ENCODE results near the gene ASB1. TPM values are rescaled to one million over a fixed set of nuclear protein-coding genes. Genes with fewer than 3 reads are reported as not detected.
A peak's percentile ranks its signal among the peaks of the same experiment; 100 is the strongest.

The ASB1 gene
- total RNA-seq, 1 donor from 2014 or later: 29.7 TPM

DNA sequence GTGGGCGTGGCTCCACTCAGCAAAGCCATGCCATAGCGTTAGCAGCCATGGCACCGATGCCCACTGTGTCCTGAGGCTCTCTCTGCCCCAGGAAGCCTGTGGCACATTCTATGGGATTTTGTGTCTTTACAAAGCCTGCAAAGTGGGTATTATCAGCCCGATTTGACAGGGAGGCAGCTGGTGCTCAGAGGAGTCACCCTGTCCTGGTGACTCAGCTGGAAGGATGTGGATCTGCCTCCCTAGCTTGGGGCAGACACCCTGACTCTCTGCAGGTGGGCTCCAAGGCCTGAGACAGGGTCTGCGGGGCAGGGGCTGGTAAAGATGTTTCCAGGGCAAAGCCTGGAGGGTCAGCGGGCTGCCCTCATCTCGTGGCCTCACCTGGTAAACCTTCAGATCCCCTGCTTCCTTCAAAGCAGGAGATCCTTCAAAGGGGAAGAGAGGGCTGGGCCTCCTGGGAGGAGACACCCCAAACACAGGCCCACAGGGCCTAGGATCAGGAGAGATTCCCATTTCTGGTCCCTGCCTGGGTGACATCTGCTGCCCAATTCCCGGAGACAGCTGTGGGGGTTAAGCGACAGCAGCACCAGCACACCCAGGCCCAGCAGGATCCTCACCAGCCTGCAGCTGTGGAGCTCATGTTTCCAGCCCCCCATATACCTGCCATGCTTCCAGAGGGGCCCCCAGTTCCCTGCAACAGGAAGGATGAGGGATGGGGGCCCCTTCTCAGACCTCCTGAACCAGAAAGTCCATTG is 3.0 kb upstream of the ASB1 start:
- TF ChIP-seq, protein P1, sequence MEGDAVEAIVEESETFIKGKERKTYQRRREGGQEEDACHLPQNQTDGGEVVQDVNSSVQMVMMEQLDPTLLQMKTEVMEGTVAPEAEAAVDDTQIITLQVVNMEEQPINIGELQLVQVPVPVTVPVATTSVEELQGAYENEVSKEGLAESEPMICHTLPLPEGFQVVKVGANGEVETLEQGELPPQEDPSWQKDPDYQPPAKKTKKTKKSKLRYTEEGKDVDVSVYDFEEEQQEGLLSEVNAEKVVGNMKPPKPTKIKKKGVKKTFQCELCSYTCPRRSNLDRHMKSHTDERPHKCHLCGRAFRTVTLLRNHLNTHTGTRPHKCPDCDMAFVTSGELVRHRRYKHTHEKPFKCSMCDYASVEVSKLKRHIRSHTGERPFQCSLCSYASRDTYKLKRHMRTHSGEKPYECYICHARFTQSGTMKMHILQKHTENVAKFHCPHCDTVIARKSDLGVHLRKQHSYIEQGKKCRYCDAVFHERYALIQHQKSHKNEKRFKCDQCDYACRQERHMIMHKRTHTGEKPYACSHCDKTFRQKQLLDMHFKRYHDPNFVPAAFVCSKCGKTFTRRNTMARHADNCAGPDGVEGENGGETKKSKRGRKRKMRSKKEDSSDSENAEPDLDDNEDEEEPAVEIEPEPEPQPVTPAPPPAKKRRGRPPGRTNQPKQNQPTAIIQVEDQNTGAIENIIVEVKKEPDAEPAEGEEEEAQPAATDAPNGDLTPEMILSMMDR (conservative IDR thresholded peaks at IDR 0.05; ENCODE audit: low read depth, low read length): no peak
- H3K4me3 ChIP-seq (ENCODE audit: low read depth, low read length): no peak overlapping the region
- no peak for DNase-seq (ENCODE audit: low read depth)

DNA sequence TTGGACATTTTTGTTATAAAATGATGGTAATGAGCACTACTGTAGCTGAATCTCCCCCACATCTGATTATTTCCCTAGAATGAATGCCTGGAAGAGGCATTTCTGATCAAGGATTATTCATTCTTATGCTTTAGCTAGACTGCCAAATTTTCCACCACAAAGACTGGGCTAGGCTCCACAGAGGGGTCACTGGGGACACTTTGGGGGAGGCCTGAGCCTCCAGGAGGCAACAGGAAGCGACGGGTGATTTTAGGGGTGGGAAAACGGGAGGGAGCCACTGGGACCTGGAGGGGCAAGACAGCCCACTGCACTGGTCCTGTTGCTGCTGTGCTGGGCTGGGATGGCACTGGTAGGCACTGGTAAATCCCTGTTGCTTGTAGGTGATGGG is 2.4 kb upstream of the ASB1 start:
- no peak for DNase-seq (ENCODE audit: low read depth)
- TF ChIP-seq, protein P1 (conservative IDR thresholded peaks at IDR 0.05; ENCODE audit: low read depth, low read length): no peak
- no peak overlapping the region for H3K4me3 ChIP-seq (ENCODE audit: low read depth, low read length)

DNA sequence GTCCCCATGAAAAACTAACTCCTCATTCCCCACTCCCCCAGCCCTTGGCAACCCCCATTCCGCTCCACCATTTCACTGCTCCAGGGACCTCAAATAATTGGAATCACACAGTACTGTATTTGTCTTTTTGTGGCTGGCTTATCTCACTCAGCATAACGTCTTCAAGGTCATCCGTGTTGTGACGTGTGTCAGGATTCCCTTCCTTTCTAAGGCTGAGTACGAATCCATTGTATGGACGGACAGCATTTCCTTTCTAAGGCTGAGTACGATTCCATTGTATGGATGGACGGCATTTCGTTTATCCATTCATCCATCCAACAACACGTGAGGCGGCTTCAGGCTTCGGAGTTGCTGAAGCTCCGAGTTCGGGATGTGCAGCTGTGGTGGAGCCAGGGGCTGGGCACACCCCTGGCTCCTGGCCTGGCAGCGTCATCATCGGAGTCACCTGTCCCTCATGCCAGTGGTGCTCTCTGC is 1.2 kb upstream of the ASB1 start:
- peak overlapping the region; percentile 74 for H3K4me3 ChIP-seq (ENCODE audit: low read depth, low read length)
- TF ChIP-seq, protein P1 (conservative IDR thresholded peaks at IDR 0.05; ENCODE audit: low read depth, low read length): no peak
- no peak for DNase-seq (ENCODE audit: low read depth)

GRCh38 chr2:238425979-238426567 is 654 bp upstream of the ASB1 start:
- TF ChIP-seq, protein P1 (conservative IDR thresholded peaks at IDR 0.05; ENCODE audit: low read depth, low read length): no peak
- H3K4me3 ChIP-seq (ENCODE audit: low read depth, low read length): peak overlapping the region; percentile 74
- DNase-seq (ENCODE audit: low read depth): no peak

DNA sequence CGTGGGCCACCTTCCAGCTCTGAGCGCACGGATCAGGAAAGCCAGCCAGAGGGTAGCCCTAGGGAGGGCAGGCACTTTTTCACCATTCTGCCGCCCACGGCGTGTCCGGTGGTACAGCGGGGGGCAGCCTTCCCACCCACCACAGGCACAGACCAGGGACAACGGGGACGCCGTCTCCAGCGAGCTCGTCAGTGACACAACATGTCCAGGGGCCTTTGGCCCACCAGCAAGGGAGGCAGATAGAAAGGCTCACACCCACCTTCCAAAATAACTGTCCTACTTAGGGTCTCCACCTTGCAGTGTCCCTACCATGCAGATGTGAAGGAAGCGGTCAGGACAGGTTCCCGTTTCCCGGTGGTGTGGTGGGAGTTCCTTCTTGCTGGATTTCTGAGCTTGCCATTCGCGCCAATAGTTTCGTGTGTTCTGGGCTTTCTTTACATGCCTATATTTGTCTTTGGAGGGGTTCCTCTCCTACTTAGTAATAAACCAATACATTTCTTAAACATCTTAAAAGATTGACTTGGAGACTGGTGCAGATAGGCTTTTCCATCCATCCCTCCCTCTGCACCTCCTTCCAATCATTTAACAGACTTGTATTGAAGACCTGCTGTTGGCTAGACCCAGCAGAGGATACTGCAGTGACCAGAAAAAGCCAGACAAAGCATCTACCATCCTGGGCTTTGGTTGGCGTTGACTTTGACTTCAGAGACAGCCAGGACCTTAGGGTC is 872 bp downstream of the ASB1 start:
- DNase-seq (ENCODE audit: low read depth): no peak
- TF ChIP-seq, protein P1 (conservative IDR thresholded peaks at IDR 0.05; ENCODE audit: low read depth, low read length): no peak
- H3K4me3 ChIP-seq (ENCODE audit: low read depth, low read length): peak overlapping the region; percentile 74

DNA sequence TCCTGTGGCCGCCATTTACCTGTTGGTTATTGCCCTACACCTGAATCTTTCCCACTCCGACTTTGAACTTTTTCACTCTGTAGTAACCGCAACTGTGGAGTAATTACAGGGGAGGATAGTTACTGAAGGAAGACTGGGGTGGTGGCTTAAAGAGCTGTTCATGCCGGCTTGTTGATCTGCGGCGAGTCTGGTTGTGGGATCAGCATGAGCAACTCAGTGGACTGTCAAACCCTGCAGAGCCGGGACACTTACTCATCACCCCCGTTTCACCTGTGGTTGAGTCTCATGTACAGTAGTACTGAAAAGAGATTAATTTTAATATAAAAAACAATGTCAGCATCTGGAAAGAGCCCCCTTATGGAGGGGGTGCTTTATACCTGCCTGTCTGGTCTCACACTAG is 2.1 kb downstream of the ASB1 start:
- H3K4me3 ChIP-seq (ENCODE audit: low read depth, low read length): no peak overlapping the region
- DNase-seq (ENCODE audit: low read depth): no peak
- TF ChIP-seq, protein P1 (conservative IDR thresholded peaks at IDR 0.05; ENCODE audit: low read depth, low read length): no peak

All from epithelial cell of proximal tubule (primary cell).